A549 treated with GW870086 at 1 μM for 4 hours (cell line): ENCODE data around the gene LGALS9. TPM values are rescaled to one million over a fixed set of nuclear protein-coding genes. Genes with fewer than 3 reads are reported as not detected.

Source experiments
- total RNA-seq: library from RNA; stranded (reverse); fragments of 200-300 nt; extraction: Qiagen RNA extraction; gene quantifications from 5 replicates; pipeline ENCODE4 v1.2.3, GENCODE V29; 2022; ENCODE audit warnings: low read depth

The LGALS9 gene
- 1.5 to 2.6 TPM (median 1.6 TPM) in 5 replicates for total RNA-seq

GRCh38 chr17:27630607-27631410, at the start of gene LGALS9:
LGALS9 (plus strand) TSS chr17:27631188; CDS start chr17:27631266, 78 bp downstream.

Other genes with a start within 250 kb of the LGALS9 start
- gene KSR1, start 174.7 kb upstream of the LGALS9 start, total RNA-seq = 12.2 to 17.7 TPM (median 16.3 TPM) in 5 replicates
- gene NOS2, start 169.3 kb downstream of the LGALS9 start, total RNA-seq = 0.15 to 0.22 TPM (median 0.19 TPM) in 5 replicates